GM08714 (cell line): ENCODE data around the gene WDR64.

ENCODE experiments used
- H3K4me3 ChIP-seq: fragments of 200-500 bp; sonication (Bioruptor generic); 2 replicates; pipeline ENCODE4 v1.5.1; 2014; ENCODE audit warnings: mild to moderate bottlenecking, low read length, inconsistent platforms
- ZNF274 ChIP-seq: IDR thresholded peaks from 2 replicates; pipeline ENCODE4 v1.6.1; 2012; ENCODE audit warnings: mild to moderate bottlenecking, low read depth, low read length

WDR64 gene

DNA sequence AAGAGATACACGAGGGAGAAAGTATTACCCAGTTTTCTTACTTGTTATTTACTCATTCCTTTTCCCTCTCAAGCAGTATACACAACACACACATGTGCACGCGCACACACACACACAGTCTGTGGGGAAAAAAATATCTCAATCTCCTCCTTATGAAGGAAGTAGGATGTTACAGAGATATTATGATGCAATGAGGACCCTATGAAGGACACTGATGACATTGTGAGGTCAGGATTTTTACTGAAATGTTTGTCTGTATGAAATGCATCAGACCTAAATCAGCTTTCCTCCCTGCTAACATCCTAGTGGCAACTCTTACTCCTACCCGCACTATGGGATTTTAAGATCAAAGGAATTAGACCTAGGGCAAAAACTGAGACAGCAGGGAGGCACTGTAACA, at the start of gene WDR64:
Gene WDR64 (plus strand): TSS at position 270 of the 400 bp plus-strand sequence. CDS start 204 bp downstream, outside the sequence.
- TF ChIP-seq ZNF274 = no peak
- no peak within 1 kb of the TSS for H3K4me3 ChIP-seq

DNA sequence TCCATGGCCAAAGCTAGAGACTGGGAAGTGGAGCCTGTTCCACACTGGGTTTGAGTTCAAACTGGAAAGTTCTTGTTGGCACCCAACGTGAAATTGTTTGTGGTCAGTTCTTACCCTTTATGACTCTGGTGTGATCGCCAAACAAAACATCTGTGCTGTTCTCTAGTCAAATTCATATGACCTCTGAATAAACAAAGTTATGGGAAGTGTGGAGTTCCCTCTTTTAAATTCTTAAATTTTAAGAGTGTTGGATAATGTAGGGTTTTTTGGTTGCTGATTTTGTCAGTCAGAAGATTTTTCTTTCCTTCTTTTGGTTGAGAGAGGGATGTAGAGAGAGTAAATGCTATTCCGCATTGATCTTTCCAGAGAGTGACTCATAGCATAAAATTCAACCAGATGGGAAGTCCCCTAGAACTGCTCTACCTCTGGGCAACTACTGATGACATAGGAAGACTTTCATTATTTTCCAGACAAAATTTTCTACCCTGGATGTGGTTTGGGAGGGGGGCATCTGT, 48.3 kb upstream of the WDR64 start:
- TF ChIP-seq ZNF274 = no peak
- H3K4me3 ChIP-seq = no peak overlapping the region

DNA sequence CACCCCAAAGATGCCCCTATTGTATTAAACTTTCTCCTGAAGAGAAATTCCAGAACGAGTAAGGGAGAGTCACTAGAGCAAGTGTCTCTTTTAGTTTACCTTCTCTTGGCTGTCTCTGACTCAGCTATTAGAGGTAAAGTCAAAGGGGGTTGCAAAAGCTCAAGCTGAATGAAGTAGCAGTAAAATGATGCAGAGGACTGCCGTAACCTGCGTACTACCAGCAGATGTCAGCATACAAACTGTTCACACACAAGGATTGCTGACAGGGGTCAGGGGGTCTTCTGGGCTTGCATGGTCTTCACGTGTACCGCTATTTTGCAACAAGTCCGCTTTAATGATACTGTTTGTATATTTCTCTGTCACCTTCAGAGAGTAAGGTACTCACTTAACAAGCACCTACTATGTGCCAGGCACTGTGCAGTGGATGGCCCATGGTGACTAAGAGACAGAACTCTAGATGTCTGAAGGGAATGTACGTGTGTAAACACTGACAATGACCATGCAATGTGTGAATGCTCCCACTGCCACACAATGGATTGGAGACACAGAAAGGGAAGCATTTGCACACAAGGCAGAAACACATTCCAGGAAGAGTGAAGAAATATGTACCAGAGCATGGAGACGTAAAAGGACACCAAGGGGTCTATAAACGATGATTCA, 46.8 kb upstream of the WDR64 start:
- H3K4me3 ChIP-seq = no peak overlapping the region
- no peak for TF ChIP-seq ZNF274

DNA sequence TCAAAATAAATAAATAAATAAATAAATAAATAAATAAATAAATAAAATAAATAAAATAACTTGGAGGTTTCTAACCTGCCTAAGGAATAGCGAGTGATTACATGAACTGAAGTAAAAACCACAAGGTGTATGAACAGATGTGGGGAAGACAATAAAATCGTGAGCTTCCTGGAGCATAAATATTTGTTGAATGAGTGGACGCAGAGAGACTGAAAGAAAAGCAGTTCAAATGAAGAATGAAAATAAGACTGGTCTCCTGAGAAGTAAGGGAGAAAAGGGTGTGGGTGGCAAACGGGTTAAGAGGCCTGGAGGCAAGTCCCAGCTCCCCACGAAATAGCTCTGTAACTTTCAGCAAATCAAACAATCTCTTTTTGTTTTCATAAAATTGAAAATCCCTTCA, 45.5 kb upstream of the WDR64 start:
- no peak for TF ChIP-seq ZNF274
- H3K4me3 ChIP-seq = no peak overlapping the region

DNA sequence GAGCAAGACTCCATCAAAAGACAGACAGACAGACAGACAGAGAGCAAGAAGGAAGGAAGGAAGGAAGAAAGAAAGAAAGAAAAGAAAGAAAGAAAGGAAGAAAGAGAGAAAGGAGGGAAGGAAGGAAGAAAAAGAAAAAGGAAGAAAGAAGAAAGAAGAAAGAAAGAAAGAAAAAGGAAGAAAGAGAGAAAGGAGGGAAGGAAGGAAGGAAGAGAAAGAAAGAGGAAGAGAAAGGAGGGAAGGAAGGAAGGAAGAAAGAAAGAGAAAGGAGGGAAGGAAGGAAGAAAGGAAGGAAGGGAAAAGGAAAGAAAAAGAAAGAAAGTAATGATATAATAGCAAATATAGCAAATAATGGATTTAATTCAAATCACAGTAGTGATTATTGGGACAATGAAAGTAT, 44.6 kb upstream of the WDR64 start:
- H3K4me3 ChIP-seq = no peak overlapping the region
- no peak for TF ChIP-seq ZNF274

DNA sequence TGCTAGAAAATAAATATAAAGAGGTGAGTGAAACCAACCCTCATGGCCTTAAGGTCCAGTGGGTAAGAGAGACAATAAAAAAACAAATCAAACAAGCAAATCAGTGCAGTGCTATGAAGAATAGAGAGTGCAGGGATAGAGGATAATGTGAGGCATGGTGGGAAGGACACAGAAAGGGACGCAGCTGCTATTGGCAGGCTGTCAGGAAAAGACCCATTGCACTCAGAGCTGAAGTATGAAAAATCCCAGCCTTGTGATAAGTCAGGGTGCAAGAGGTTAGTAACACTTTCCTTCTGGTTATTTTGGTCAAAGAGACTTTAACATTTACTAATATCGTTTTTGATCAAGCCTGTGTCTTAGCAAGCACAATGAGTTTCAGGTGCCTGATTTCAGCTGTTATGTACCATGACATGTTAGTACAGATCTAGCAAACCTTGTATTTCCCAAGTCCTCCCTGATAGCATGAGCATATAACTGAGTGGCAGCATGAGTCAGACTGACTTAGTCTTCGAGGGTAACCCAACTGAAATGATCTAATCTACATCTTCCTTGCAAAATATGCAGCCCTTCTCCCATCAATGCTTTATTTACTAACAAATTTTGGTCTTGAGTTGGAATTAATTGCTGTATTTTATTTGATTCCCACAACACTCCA, 43.6 kb upstream of the WDR64 start:
- TF ChIP-seq ZNF274 = no peak
- no peak overlapping the region for H3K4me3 ChIP-seq

DNA sequence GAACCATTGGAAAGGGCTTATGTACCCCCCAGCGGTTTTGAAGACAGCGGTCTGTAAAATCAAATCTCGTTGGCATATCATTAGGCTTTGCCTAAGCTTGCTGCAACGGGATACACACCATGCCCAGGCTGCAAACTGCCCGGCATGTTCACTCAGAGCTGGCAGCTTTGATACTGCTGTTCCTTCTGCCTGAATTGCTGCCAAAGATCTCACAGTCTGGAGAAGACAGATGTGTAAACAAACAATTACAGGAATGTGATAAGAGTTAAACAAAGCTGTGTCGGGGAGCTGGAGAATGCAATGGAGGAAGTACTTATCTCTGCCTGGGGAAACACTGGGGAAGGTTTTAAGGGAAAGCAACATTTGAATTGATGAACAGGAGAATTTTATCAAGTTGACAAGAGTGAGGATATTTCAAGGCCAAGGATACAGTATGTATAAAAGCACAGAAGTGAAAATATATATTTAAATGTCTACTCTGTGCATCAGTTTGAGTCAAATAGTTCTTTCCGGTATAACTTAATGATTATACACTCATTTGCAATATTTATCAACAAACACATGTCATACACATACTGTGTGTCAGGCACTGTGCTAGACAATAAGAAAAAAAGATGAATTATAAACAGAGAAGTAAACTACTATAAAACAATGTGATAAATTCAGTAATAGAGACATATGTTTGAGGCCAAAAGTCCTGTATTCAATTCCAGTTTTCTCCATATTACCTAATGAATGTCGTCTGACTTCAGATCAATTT, 41.8 kb upstream of the WDR64 start:
- no peak for TF ChIP-seq ZNF274
- H3K4me3 ChIP-seq = no peak overlapping the region

DNA sequence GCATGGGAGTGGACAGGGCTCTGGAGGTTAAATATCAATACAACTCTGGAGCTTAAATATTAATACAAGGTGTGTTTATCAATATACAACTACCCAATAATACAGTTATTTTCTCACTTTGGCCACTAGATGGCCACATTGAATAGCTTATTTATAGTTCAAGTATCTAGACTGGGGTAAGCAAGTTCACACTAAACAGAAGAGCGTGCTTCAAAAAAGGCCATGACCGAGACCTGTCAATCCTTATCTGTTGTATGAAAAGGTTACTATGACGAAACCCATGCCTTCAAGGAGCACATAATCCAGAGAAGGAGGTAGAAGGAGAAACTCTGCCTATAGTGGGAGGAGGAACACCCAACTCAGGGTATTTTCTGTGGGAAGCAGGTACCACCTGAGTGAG, 41.0 kb upstream of the WDR64 start:
- H3K4me3 ChIP-seq = no peak overlapping the region
- TF ChIP-seq ZNF274 = no peak

DNA sequence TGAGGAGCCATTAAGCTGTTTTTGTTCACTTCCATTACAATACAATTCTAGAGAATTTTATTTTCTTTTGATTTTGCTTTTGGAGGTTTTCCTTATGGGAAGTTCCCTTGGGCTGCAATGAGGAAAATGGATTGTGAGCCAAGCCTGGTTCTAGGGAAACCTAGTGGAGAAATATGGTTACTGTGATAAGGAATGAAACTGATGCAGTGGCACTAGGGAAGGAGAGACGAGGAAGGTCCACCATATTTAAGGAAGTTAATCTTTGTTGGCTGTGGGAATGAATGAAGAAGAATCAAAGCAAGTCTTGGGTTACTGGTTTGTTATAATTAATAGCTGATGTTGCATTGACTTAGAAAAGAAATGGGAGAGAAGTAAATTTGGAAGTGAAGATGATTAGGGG, 40.3 kb upstream of the WDR64 start:
- H3K4me3 ChIP-seq = no peak overlapping the region
- TF ChIP-seq ZNF274 = no peak

DNA sequence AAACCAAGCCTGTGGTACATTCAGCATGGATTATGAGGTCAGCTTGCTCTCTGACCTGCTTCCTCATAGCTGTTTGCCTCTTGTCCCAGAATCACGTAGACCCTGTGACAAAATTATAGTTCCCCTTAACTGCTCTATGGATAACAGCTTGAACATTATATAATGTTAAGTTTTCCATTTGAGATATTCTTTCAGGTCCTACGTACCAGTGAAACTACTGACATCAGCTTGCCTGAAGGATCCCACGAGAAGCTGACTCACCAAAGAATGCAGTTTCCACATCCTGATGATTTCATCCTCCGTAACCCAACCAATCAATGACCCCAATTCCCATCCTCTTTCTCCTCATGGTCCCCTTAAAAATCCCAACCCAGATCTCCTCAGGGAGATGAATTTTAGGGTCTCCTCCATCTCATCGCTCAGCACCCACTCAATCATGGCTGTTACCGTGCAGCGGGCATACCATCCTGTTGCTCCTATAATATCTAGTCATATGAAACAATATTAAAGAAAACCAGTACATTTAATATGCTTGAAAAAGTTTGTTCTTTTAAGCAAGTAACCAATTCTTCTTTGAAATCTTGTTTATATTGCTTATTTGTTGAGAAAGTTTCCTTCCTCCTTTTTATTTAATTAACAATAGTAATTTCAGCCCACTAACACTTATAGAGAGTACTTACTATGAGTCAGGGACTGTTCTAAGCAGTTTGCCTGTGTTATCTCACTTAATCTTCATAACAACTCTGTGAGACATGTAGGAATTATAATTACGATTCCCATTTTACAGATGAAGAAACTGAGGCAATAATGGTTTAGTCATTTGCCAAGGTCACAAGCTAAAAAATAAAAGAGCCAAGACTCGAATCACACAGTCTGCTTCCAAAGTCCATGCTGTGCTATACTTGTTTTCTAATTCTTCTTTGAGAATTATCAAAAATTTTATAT, 39.3 kb upstream of the WDR64 start:
- H3K4me3 ChIP-seq = no peak overlapping the region
- no peak for TF ChIP-seq ZNF274

DNA sequence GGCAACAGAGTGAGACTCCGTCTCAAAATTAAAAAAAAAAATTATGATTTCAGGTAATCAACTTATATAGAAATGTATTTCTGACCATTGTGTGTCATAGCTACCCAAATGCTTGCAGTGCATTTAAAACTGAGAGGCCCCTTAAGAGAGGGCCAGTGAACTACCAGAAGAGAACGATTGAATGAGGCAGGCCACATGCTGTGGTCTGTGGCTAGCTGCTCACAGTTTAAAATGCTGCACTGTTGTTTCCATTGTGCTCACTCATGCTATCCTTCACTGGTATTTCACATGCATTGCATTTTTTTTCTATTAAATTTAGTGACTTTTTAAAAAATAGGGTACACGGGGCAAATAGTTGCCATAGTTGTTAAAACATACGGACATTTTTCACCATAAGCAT, 37.9 kb upstream of the WDR64 start:
- TF ChIP-seq ZNF274 = no peak
- H3K4me3 ChIP-seq = no peak overlapping the region

DNA sequence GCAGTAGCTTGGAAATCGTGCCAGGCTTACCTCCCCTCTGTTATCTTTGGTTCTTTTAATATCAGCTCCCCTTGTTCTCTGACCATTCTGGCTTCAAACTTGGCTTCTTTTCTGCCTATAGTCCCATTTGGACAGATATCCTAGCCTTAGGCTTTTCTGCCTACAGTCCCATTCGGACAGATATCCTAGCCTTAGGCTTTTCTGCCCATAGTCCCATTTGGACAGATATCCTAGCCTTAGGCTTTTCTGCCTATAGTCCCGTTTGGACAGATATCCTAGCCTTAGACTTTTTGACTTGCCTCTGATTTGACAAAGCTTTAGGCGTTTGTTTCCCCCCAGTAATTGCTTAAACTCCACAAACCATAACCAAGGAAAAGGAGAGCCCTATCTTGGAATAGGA, 37.5 kb upstream of the WDR64 start:
- H3K4me3 ChIP-seq = no peak overlapping the region
- TF ChIP-seq ZNF274 = no peak

DNA sequence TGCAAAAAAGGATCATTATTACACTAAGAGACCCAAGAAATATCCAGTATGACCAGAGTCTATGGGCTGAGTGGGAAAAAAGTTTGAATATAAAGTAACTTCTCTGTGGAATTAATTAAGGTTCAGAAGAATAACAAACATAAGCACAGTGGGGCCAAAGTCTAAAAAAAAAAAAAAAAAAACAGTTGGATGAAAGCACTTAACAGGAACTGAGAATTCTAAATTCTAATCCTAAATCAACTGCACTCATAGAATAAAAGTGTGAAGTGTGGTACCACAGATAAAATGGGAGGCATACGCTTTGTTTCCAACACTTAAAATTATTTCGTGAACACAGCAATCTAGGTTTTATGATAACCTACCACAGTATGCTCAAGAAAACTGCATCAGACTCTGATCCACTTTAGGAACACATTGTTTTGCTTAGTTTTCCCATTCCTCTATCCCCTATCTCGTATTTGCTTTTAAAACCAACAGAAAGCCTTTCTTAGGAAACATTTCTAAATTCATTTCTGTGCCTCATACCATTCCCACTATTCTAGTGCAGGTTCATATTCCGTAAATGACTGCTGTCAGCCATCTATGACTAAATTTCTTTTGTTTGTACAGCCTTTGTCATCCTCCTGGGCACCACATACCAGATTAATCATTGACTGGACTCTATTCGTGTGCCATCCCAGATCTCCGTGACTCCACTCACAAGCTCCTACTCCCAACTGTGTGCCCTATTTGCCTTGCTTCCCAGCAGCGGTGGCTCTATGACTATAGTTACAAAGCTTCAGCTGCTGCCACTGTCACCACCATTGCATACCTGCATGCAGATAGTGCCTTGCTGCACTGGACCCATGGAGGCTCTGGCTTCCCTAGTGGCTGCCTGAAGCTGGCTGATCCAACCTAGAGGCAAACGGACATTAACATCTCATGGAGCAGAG, 36.8 kb upstream of the WDR64 start:
- no peak overlapping the region for H3K4me3 ChIP-seq
- no peak for TF ChIP-seq ZNF274

DNA sequence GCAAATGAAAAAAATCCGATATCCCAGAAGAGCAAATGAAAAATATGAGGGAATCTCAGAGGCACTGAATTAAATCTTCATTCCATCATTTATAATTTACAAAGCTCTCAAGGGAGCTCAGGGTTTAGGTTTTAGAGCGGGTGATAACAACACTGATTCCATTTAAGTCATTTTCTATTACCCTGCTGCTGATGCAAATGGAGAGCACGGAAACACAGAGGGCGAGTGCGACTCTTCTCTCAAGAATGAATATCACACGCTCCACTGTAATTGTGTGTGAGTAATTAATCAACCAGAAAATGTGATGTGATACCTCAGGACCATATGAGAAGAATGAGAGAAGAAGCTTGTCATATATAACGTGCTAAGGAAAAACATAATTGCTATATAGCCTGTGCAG, 34.7 kb upstream of the WDR64 start:
- H3K4me3 ChIP-seq = no peak overlapping the region
- TF ChIP-seq ZNF274 = no peak
